ENCODE results near the gene CGB7. TPM values are rescaled to one million over a fixed set of nuclear protein-coding genes. Genes with fewer than 3 reads are reported as not detected.

The CGB7 gene
- total RNA-seq, 4 donors from 2014 or later = not detected

DNA sequence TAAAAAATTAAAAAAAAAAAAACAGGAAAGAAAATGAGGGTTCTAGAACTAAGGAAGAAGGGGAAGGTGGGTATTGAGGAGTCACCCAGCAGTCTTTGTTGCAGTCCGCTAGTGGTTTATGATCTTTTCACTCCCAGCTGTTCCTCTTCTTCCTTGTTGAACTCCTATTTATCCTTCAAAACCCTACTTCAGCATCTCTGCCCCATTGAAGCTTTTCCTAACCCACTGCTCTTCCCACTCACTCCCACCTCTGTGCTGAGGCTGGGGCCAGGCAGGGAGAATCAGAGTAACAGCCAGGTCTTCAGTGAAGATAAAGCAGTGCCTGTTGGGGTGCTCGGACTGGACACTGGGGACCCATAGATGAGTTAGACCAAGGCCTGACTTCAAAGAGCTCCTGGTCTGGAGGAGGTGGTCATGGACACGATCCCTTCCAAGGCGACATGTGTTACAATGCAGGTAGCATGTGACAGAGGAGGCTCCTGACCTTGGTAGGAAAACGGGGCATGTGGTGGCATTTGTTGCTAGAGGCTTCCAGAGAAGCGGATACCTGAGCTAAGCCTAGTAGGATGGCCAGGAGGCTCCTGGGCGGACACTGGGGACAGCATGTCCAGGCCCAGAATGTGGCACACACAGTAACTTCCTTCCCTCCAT is 52.5 kb downstream of the CGB7 start:
- peaks cover 0 to 90% of the 10 kb centered on the region in 2 donors for H3K36me3 ChIP-seq
- no peaks in the 10 kb centered on the region for H3K4me1 ChIP-seq

More for the DNA sequence above, 52.5 kb downstream of the CGB7 start:
- 100% methylated on average over 3 of the region's 7 CpGs for WGBS, 2 donors (ENCODE audit: low coverage in 1 of 2)
- TF ChIP-seq POLR2AphosphoS5 (IDR thresholded peaks at IDR 0.05) (no peak), EP300 (IDR thresholded peaks at IDR 0.05) (no peak), POLR2A (IDR thresholded peaks at IDR 0.05) (no peak)
- TF ChIP-seq, protein P1, sequence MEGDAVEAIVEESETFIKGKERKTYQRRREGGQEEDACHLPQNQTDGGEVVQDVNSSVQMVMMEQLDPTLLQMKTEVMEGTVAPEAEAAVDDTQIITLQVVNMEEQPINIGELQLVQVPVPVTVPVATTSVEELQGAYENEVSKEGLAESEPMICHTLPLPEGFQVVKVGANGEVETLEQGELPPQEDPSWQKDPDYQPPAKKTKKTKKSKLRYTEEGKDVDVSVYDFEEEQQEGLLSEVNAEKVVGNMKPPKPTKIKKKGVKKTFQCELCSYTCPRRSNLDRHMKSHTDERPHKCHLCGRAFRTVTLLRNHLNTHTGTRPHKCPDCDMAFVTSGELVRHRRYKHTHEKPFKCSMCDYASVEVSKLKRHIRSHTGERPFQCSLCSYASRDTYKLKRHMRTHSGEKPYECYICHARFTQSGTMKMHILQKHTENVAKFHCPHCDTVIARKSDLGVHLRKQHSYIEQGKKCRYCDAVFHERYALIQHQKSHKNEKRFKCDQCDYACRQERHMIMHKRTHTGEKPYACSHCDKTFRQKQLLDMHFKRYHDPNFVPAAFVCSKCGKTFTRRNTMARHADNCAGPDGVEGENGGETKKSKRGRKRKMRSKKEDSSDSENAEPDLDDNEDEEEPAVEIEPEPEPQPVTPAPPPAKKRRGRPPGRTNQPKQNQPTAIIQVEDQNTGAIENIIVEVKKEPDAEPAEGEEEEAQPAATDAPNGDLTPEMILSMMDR (IDR thresholded peaks at IDR 0.05) = no peak
- Histone ChIP-seq H3K4me3 (no peak overlapping the region), H3K27ac (no peak overlapping the region), H3K27me3 (no peaks in the 10 kb centered on the region), H3K9me3 (no peaks in the 10 kb centered on the region)
- no peak for ATAC-seq

Small RNA genes lying within 50 kb of the gene (small RNA-seq; reads per million reads assigned to genes)
- gene MIR6798 (0 reads per million in 4 donors), gene RN7SL708P (0 reads per million in 4 donors)

Other genes with a start within 250 kb of the CGB7 start
- 10 to 100 TPM; 46.6 to 77.8 (median 57.8) TPM for gene BCAT2, start 246.7 kb downstream of the CGB7 start, total RNA-seq
- gene HSD17B14, start 221.3 kb downstream of the CGB7 start, total RNA-seq = 10 to 100 TPM in 2 of 4 donors, 1 to 10 TPM in 2; 5.3 to 12.5 (median 8.2) TPM
- 10 to 100 TPM; 11.4 to 29.2 (median 18.1) TPM for gene PLEKHA4, start 189.1 kb downstream of the CGB7 start, total RNA-seq
- gene PPP1R15A, start 185.3 kb downstream of the CGB7 start, total RNA-seq = 10 to 100 TPM; 53.9 to 70.0 (median 60.9) TPM
- gene TULP2, start 159.0 kb downstream of the CGB7 start, total RNA-seq = 1 to 10 TPM in 1 of 4 donors, not detected in 3; 2.0 TPM
- gene NUCB1, start 157.4 kb downstream of the CGB7 start, total RNA-seq = 100 to 1,000 TPM; 188 to 326 (median 279) TPM
- gene DHDH, start 124.0 kb downstream of the CGB7 start, total RNA-seq = under 1 TPM in 1 of 4 donors, not detected in 3; 0.81 TPM
- 10 to 100 TPM; 31.5 to 40.8 (median 34.8) TPM for gene BAX, start 102.9 kb downstream of the CGB7 start, total RNA-seq
- 1,000 to 10,000 TPM; 2,478 to 4,094 (median 2,824) TPM for gene FTL, start 92.4 kb downstream of the CGB7 start, total RNA-seq
- gene GYS1, start 64.4 kb downstream of the CGB7 start, total RNA-seq = 10 to 100 TPM; 22.1 to 44.4 (median 38.5) TPM
- 10 to 100 TPM; 69.4 to 96.5 (median 84.2) TPM for gene RUVBL2, start 63.9 kb downstream of the CGB7 start, total RNA-seq
- gene LHB, start 40.7 kb downstream of the CGB7 start, total RNA-seq = not detected
- not detected for gene CGB3, start 33.4 kb downstream of the CGB7 start, total RNA-seq
- gene CGB2, start 25.9 kb downstream of the CGB7 start, total RNA-seq = not detected
- not detected for gene CGB1, start 20.9 kb downstream of the CGB7 start, total RNA-seq
- not detected for gene CGB5, start 13.9 kb downstream of the CGB7 start, total RNA-seq
- not detected for gene CGB8, start 8.6 kb downstream of the CGB7 start, total RNA-seq
- gene NTF4, start 7.1 kb upstream of the CGB7 start, total RNA-seq = under 1 TPM in 1 of 4 donors, not detected in 3; 0.37 TPM
- not detected for gene KCNA7, start 14.9 kb upstream of the CGB7 start, total RNA-seq
- 100 to 1,000 TPM in 3 of 4 donors, 10 to 100 TPM in 1; 77.4 to 323 (median 192) TPM for gene SNRNP70, start 27.7 kb upstream of the CGB7 start, total RNA-seq
- gene LIN7B, start 56.6 kb upstream of the CGB7 start, total RNA-seq = 10 to 100 TPM in 3 of 4 donors, 1 to 10 TPM in 1; 6.5 to 19.8 (median 13.2) TPM
- gene C19orf73, start 61.4 kb upstream of the CGB7 start, total RNA-seq = 1 to 10 TPM in 1 of 4 donors, not detected in 3; 1.8 TPM
- 1 to 10 TPM; 3.6 to 7.6 (median 5.0) TPM for gene PPFIA3, start 61.8 kb upstream of the CGB7 start, total RNA-seq
- gene HRC, start 97.6 kb upstream of the CGB7 start, total RNA-seq = 1 to 10 TPM; 1.1 to 3.9 (median 1.8) TPM
- gene TRPM4, start 100.0 kb upstream of the CGB7 start, total RNA-seq = 10 to 100 TPM; 16.3 to 38.5 (median 17.3) TPM

Measured in gastroesophageal sphincter (tissue), 4 donors.